Epithelial cell of esophagus (primary cell): ENCODE data around the gene LIPH.

Source experiments
- DNase-seq: peaks from one replicate; pipeline ENCODE4 v3.0.0; 2010; ENCODE audit warnings: low read depth
- H3K4me3 ChIP-seq: 2 replicates; pipeline ENCODE4 v1.5.1; 2011; ENCODE audit warnings: mild to moderate bottlenecking, low read length, control low read depth
- CTCF ChIP-seq: IDR thresholded peaks from 2 replicates; pipeline ENCODE4 v1.5.1; 2011; ENCODE audit warnings: low read depth, mild to moderate bottlenecking, low read length, control low read depth, inconsistent platforms; ENCODE audit not compliant: insufficient read depth; ENCODE audit errors: missing control alignments

The LIPH gene

GRCh38 chr3:185517387-185518130, 34.8 kb downstream of the LIPH start:
- DNase-seq, result no peak
- no peak for TF ChIP-seq CTCF
- H3K4me3 ChIP-seq, result no peak overlapping the region

DNA sequence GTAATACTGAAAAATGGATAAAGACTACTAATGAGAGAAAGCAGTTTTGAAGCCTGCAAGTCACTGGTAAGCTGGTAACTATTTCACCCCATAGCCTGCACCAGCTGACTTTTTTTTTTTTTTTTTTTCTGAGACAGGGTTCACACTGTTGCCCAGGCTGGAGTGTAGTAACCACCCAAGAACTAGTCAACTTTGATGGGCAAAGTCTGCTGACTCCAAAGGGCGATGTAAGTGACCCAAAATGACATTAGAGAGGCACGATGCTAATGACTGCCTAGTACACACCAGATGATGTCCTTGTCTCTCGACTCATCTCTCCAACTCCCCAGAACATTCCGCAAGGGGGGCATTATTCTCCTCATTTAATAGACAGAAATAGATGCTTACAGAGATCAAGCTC, 40.7 kb downstream of the LIPH start:
- DNase-seq, result no peak
- H3K4me3 ChIP-seq, result no peak overlapping the region
- TF ChIP-seq CTCF, result no peak

GRCh38 chr3:185508335-185508991, 43.9 kb downstream of the LIPH start:
- TF ChIP-seq CTCF, result no peak
- no peak overlapping the region for H3K4me3 ChIP-seq
- no peak for DNase-seq

- DNase-seq, result no peak
- no peak for TF ChIP-seq CTCF
- no peak overlapping the region for H3K4me3 ChIP-seq
Observed at GRCh38 chr3:185507883-185508282, 44.5 kb downstream of the LIPH start.

DNA sequence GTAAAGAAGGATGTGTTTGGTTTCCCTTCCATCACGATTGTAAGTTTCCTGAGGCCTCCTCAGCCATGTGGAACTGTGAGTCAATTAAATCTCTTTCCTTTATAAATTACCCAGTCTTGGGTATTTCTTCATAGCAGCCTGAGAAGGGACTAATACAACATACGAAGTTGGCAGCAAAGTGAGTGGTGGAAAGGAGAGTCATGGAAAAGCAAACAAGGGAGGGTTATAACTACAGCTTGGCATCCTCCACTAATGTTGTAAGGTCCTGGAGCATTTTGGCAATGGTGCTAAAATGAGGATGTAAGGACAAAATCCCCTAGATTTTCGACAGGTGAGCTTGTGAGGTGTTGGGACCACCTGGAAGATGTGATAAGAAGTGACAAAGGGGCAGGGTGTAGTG, 47.8 kb downstream of the LIPH start:
- TF ChIP-seq CTCF, result no peak
- H3K4me3 ChIP-seq, result no peak overlapping the region
- peak; percentile 48 for DNase-seq

GRCh38 chr3:185503521-185503920, 48.9 kb downstream of the LIPH start:
- no peak for TF ChIP-seq CTCF
- H3K4me3 ChIP-seq, result no peak overlapping the region
- peak; percentile 68 for DNase-seq
